Thoracic aorta (tissue), 2 donors: ENCODE results near the gene LHX1. TPM values are rescaled to one million over a fixed set of nuclear protein-coding genes. Genes with fewer than 3 reads are reported as not detected.

Experiments
- ATAC-seq: fragments of 150-250 bp; one replicate; pipeline ENCODE4 v1.8.0; 2017; ENCODE audit warnings: low read depth; ENCODE audit not compliant: insufficient number of reproducible peaks, low FRiP score
- DNase-seq: peaks from one replicate; pipeline ENCODE4 v3.0.0-alpha.2; 2020; ENCODE audit warnings: low spot score
- H3K27ac ChIP-seq, 2 donors: fragments of 200-600 bp; sonication (generic); 1 replicate in 1 of 2; 2 replicates in 1 of 2; pipeline ENCODE4 v1.5.1; 2016; ENCODE audit warnings: mild to moderate bottlenecking in 2 of 2, moderate library complexity in 2 of 2
- H3K27me3 ChIP-seq: fragments of 200-600 bp; sonication (generic); replicated peaks from 2 replicates; pipeline ENCODE4 v1.6.0; 2016; ENCODE audit warnings: mild to moderate bottlenecking; ENCODE audit not compliant: insufficient read depth
- H3K36me3 ChIP-seq: fragments of 200-600 bp; sonication (generic); one replicate; pipeline ENCODE4 v1.5.1; 2016
- H3K4me1 ChIP-seq, 2 donors: fragments of 200-600 bp; sonication (generic); 1 replicate in 1 of 2; 2 replicates in 1 of 2; pipeline versions ENCODE4 v1.5.1 to v1.6.0; 2016; ENCODE audit warnings: low read depth in 2 of 2, mild to moderate bottlenecking in 1 of 2; ENCODE audit not compliant: control insufficient read depth in 1 of 2
- H3K4me3 ChIP-seq: fragments of 200-600 bp; sonication (generic); 2 replicates; pipeline ENCODE4 v1.5.1; 2016; ENCODE audit warnings: mild to moderate bottlenecking
- H3K9me3 ChIP-seq: fragments of 200-600 bp; sonication (generic); 2 replicates; pipeline ENCODE4 v1.5.1; 2016
- CTCF ChIP-seq: fragments of 200-600 bp; sonication (generic); IDR thresholded peaks from one replicate; pipeline ENCODE4 v1.5.1; 2019; ENCODE audit warnings: antibody characterized with exemption
- total RNA-seq, 2 donors: library from RNA; depleted of rRNA; stranded (reverse); fragments of >200 nt; gene quantifications; one replicate each; pipeline versions ENCODE4 v1.1.0 to v1.2.3, GENCODE V29; 2016

LHX1 gene
- total RNA-seq, 2 donors from 2014 or later = not detected

- Histone ChIP-seq H3K4me1 (peaks cover 46 to 71% of the 10 kb centered on the region in 2 donors), H3K4me3 (peak overlapping the region; percentile 38)
- no peak for DNase-seq
These were observed 747 bp upstream of the LHX1 start for GRCh38 chr17:36936455-36937000.

GRCh38 chr17:36937959-36938565, 787 bp downstream of the LHX1 start:
- H3K4me1 ChIP-seq = peaks cover 52 to 72% of the 10 kb centered on the region in 2 donors
- peaks cover 94% of the 10 kb centered on the region for H3K27me3 ChIP-seq
- no peaks in the 10 kb centered on the region for H3K9me3 ChIP-seq
- peak overlapping the region; percentile 38 for H3K4me3 ChIP-seq
- H3K27ac ChIP-seq = no peak overlapping the region
- DNase-seq = no peak
- H3K36me3 ChIP-seq = no peaks in the 10 kb centered on the region
- no peak for TF ChIP-seq CTCF
- no peak for ATAC-seq

More at GRCh38 chr17:36936455-36937000, 747 bp upstream of the LHX1 start:
- ATAC-seq = no peak
- no peak for TF ChIP-seq CTCF
- Histone ChIP-seq H3K27me3 (peaks cover 90% of the 10 kb centered on the region), H3K9me3 (no peaks in the 10 kb centered on the region), H3K27ac (peak overlapping the region in 1 of 2 donors; percentile 41), H3K36me3 (no peaks in the 10 kb centered on the region)

- Histone ChIP-seq H3K4me1 (peaks cover 50 to 66% of the 10 kb centered on the region in 2 donors), H3K27ac (no peak overlapping the region), H3K4me3 (no peak overlapping the region), H3K9me3 (no peaks in the 10 kb centered on the region), H3K27me3 (peaks cover 94% of the 10 kb centered on the region), H3K36me3 (no peaks in the 10 kb centered on the region)
- no peak for TF ChIP-seq CTCF
- DNase-seq = no peak
- ATAC-seq = no peak
These were observed 1.3 kb downstream of the LHX1 start for GRCh38 chr17:36938566-36939051.

GRCh38 chr17:36939052-36939801, 2.0 kb downstream of the LHX1 start:
- Histone ChIP-seq H3K9me3 (no peaks in the 10 kb centered on the region), H3K36me3 (no peaks in the 10 kb centered on the region), H3K27me3 (peaks cover 92% of the 10 kb centered on the region), H3K27ac (no peak overlapping the region), H3K4me3 (no peak overlapping the region), H3K4me1 (peaks cover 44 to 60% of the 10 kb centered on the region in 2 donors)
- TF ChIP-seq CTCF = no peak
- DNase-seq (no peak), ATAC-seq (no peak)

GRCh38 chr17:36939802-36940312, 2.6 kb downstream of the LHX1 start:
- Histone ChIP-seq H3K4me1 (peaks cover 38 to 54% of the 10 kb centered on the region in 2 donors), H3K27me3 (peaks cover 92% of the 10 kb centered on the region), H3K4me3 (no peak overlapping the region), H3K9me3 (no peaks in the 10 kb centered on the region), H3K27ac (no peak overlapping the region), H3K36me3 (no peaks in the 10 kb centered on the region)
- no peak for TF ChIP-seq CTCF
- ATAC-seq (no peak), DNase-seq (no peak)
